WERI-Rb-1 (cell line): Measurements from ENCODE around the gene RMND1.

Experiments used
- DNase-seq: peaks from one replicate; pipeline ENCODE4 v3.0.0-alpha.2; 2020
- H3K27ac ChIP-seq: fragments of 250-450 bp; sonication (Bioruptor Pico); 2 replicates; pipeline ENCODE4 v1.5.1; 2020; ENCODE audit warnings: mild to moderate bottlenecking, moderate library complexity
- H3K27me3 ChIP-seq: fragments of 250-450 bp; sonication (Bioruptor Pico); 2 replicates; pipeline ENCODE4 v1.5.1; 2021; ENCODE audit warnings: mild to moderate bottlenecking, low read depth, moderate library complexity; ENCODE audit not compliant: insufficient read depth, severe bottlenecking
- H3K36me3 ChIP-seq: fragments of 250-450 bp; sonication (Bioruptor Pico); 2 replicates; pipeline ENCODE4 v1.5.1; 2020; ENCODE audit warnings: mild to moderate bottlenecking, moderate library complexity
- H3K4me3 ChIP-seq: 2 replicates; pipeline ENCODE4 v1.5.1; 2011; ENCODE audit warnings: low read depth, mild to moderate bottlenecking, control low read depth, low read length
- H3K9me3 ChIP-seq: fragments of 250-450 bp; sonication (Bioruptor Pico); 2 replicates; pipeline ENCODE4 v1.5.1; 2021; ENCODE audit warnings: mild to moderate bottlenecking, moderate library complexity; ENCODE audit not compliant: severe bottlenecking
- CTCF ChIP-seq: IDR thresholded peaks from 2 replicates; pipeline ENCODE4 v1.5.1; 2011; ENCODE audit warnings: low read depth, mild to moderate bottlenecking, control low read depth, inconsistent platforms, low read length

The RMND1 gene

GRCh38 chr6:151441390-151442166 lies 10.3 kb downstream of the RMND1 start:
- no peaks in the 10 kb centered on the region for H3K27me3 ChIP-seq
- H3K9me3 ChIP-seq = no peaks in the 10 kb centered on the region
- no peak for TF ChIP-seq CTCF
- H3K4me3 ChIP-seq = no peak overlapping the region
- no peak for DNase-seq
- peaks cover 35% of the 10 kb centered on the region for H3K36me3 ChIP-seq
- H3K27ac ChIP-seq = no peak overlapping the region

GRCh38 chr6:151440930-151441329 lies 11.0 kb downstream of the RMND1 start:
- peaks cover 41% of the 10 kb centered on the region for H3K36me3 ChIP-seq
- H3K9me3 ChIP-seq = no peaks in the 10 kb centered on the region
- no peak for DNase-seq
- H3K27me3 ChIP-seq = no peaks in the 10 kb centered on the region
- no peak overlapping the region for H3K27ac ChIP-seq
- no peak overlapping the region for H3K4me3 ChIP-seq
- no peak for TF ChIP-seq CTCF

GRCh38 chr6:151440498-151440897 lies 11.4 kb downstream of the RMND1 start:
- Histone ChIP-seq H3K4me3 (no peak overlapping the region), H3K27ac (no peak overlapping the region), H3K9me3 (no peaks in the 10 kb centered on the region), H3K36me3 (peaks cover 44% of the 10 kb centered on the region), H3K27me3 (no peaks in the 10 kb centered on the region)
- no peak for TF ChIP-seq CTCF
- DNase-seq = no peak

- Histone ChIP-seq H3K36me3 (peaks cover 33% of the 10 kb centered on the region), H3K9me3 (no peaks in the 10 kb centered on the region), H3K27ac (no peak overlapping the region), H3K4me3 (no peak overlapping the region), H3K27me3 (no peaks in the 10 kb centered on the region)
- DNase-seq = no peak
- no peak for TF ChIP-seq CTCF
These were observed 14.5 kb downstream of the RMND1 start for GRCh38 chr6:151437401-151437800.

GRCh38 chr6:151436802-151437201 lies 15.1 kb downstream of the RMND1 start:
- H3K27ac ChIP-seq = no peak overlapping the region
- no peak overlapping the region for H3K4me3 ChIP-seq
- H3K27me3 ChIP-seq = no peaks in the 10 kb centered on the region
- H3K36me3 ChIP-seq = peaks cover 34% of the 10 kb centered on the region
- DNase-seq = no peak
- TF ChIP-seq CTCF = no peak
- no peaks in the 10 kb centered on the region for H3K9me3 ChIP-seq

- Histone ChIP-seq H3K4me3 (no peak overlapping the region), H3K27ac (no peak overlapping the region), H3K36me3 (peaks cover 32% of the 10 kb centered on the region), H3K27me3 (no peaks in the 10 kb centered on the region), H3K9me3 (no peaks in the 10 kb centered on the region)
- no peak for TF ChIP-seq CTCF
- DNase-seq = no peak
These were observed 15.6 kb downstream of the RMND1 start for GRCh38 chr6:151436300-151436699.
